HG02870 (cell line): ENCODE data around the gene TUT7.
"Not testable (repeated sequence)": the region's sequence is repeated elsewhere in the genome, so short reads cannot be mapped to it uniquely, and the experiment has no call there.

ENCODE experiments used
- ATAC-seq: cut with Tn5 transposase; IDR thresholded peaks from one replicate; pipeline ENCODE4 v1.9.1; 2021; ENCODE audit warnings: mild to moderate bottlenecking, moderate library complexity; ENCODE audit not compliant: unreplicated experiment

Gene TUT7

DNA sequence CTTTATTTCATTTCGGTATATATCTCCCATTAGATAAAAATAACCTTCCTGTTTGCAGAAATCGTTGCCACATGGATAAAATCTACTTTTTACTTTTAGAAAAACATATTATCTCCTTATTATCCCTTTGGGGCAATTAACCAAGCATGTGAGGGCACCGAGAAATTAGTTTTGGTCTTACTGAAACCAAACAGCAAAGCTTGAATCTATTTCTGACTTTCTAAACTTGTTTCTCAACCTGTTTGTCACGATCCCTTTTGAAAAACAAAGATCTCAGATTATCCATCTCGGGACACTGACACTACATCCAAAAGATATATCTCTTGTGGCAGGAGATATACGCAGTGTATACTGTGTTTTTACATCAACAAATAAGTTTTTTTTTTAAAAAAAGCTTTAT, 2.3 kb downstream of the TUT7 start:
- ATAC-seq = no peak

DNA sequence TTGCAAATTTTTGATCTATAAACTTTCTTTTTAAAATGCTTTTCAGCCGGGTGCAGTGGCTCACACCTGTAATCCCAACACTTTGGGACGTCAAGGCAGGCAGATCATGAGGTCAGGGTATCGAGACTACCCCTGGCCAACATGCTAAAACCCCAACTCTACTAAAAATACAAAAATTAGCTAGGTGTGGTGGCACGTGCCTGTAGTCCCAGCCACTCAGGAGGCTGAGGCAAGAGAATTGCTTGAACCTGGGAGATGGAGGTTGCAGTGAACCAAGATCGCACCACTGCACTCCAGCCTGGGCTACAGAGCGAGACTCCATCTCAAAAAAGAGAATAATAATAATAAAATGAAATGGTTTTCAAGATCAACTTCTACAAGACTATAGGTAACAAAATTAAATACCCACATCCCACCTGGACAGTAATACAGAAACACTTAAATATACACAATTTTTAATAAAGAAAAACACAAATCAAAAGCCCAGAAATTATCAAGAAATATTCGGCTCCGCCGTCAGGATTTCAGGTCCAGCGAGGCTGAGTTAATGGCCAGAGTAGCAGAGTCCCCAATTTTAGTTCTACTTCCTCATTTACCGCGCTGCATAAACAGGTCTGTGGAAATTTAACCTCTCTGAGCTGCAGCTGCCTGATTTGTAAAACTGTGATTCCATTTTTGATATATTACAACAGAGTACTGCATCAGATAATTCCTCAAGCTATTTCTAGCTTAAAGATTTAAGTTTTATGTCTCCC, 4.0 kb downstream of the TUT7 start:
- ATAC-seq = peak; percentile 28

DNA sequence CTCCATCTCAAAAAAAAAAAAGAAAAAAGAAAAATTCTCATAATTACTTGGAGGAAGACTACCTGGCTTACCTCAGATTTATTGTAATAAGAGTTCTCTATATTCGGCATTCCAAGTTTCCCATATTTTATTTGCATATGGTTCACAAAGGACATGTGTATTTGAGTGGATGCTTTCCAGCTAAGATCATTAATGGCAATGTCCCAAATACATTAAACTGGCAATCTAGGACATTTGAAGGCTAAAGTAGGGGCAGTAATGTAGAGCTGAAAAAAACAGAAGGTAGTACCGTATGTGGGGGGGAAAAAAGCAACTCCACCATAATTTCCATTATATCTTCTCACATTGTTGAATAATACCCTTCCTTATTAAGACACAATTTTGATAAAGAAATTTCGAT, 4.9 kb downstream of the TUT7 start:
- ATAC-seq = no peak

DNA sequence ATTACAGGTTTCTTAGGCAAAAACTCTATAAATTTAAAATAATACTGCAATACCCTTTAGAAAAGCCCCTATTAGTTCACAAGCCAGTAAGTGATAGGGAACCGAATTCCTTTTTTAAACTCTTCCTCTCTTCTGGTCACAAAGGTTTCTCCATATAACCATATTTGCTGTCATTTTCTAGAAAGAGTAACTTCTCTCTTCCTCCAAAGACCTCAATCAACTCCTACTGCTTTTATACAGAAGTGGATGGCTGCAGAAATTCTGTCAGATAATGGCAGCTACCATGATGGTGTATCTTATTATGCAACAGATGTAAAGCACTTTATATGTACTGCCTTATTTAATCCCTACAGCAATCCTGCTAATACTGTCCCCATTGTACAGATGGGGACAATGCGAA, 6.2 kb downstream of the TUT7 start:
- no peak for ATAC-seq

DNA sequence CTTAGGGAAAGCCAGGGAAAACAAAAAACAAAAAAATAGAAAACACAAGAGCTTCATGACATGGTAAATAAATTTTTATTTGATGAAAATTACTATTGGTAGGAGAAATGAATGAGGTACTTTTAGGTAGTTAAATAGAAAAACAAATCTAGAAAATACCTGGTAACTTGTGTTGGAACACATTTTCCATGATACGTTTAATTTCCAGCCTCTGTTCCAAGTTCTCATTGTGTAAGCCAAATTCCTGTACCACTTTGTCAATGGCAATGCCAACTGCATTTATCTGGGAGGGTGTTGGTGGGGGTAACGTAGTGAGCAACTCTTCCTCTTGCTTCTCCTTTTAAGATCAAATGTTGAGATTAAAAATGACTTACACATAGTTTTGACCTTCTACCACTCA, 9.4 kb downstream of the TUT7 start:
- ATAC-seq = no peak

DNA sequence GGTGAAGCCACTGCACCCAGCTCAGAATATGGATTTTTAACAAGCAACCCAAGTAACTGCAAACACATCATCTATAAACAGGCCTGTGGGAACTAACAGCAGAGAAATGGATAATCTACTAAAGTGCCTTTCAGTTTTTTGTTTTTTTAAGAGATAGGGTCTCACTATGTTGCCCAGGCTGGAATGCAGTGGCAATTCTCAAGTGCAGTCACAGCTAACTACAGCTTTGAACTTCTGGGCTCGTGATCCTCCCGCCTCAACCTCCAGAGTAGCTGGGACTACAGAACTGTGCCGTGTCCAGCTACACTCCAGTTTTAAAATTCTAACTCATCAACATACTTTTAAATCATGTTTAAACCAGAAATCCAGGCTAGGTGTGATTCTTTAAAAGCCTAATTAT, 11.9 kb downstream of the TUT7 start:
- ATAC-seq = no peak

DNA sequence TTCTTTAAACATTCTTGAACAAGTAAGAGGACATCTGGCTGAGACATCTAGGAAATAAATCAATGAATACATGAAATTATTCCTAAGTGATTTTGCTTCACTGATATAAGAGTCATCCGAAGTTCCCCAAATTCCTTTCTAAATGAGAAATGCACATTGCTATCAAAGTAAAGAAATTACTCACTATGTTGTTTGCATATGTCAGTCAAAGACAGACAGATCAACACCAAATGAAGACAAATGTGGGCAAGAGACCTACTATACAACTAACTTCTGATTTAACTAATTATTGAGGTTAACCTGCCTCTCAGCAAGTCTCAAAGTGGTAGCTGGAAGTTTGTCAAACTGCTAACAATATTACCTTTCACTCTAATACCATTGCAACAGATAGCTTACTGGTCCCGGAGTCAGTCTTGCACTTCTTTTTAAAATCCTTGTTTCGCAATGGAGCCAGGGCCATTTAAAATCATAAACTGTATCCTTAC, 13.2 kb downstream of the TUT7 start:
- ATAC-seq = peak; percentile 50

DNA sequence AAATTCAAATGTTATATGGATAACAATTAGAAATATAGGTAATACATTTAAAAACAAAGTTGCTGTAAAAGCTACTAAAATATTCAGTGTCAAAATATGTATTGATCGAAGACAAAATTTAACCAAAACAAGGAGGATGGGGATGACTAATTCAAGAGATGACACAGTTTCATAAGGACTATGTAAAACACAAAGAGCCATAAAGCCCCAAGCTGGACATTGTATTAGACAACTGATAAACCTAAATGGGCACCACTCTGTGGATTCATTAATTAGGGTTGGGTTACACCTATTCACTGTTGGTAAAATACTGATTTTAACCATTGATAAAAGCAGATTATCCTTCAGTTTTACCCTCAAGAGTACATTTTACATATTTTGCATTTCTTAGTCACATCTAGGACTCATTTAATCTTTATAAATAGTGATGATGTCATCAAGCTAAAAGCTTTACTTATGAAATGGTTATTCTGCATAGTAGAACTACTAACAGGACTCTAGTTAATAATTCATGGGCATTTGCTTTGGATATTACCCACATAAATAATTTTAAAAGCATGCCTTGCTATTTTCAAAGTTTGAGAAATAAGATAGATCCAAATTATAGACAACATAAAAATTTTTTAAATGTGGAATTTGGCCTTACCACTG, 13.7 kb downstream of the TUT7 start:
- no peak for ATAC-seq

DNA sequence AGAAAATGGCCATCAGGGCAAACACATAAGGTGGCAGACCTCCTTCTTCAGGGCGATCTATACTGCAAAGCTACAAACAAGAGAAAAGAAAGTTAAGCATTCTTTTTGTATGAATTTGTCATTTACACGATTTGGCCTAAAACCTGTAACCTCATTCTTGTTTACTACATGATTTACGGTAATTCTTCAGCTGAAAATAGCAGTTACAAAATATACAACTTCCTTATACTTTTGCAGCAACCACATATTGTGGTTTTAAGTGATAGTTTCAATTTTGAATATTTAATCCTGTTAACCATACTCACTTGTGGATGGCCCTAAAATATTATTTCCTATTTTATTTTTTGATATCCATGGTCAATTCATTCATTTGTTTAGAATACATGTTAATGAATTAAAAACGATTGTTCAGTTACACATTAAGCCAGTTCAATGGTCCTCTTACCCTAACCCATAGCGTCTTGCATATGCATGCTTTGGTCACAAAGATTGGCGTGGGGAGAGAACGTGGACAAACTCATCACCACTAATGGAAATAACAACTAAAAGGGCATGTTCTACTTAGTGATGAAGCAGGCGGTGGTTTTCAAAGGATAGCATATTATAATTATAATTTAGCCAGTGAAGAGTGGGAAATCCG, 16.6 kb downstream of the TUT7 start:
- ATAC-seq = peak; percentile 31

DNA sequence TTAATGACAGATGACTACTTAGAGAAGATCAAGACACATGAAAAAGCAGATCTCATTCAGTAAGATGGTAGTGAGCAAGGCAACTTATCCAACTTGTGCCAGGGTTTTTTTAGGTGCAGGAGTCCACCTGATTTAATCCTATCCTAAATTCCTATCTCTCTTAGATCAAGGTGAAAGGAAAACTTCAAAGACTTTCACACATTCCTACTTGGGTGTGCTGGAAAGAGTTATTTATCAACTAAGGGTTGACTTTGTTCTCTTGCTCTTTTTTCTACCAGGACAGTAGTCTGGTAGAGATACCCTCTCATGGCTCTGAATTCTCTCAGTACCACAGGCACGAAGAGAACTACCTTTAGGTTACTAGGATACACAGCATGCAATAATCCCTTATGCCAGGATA, 18.2 kb downstream of the TUT7 start:
- no peak for ATAC-seq

DNA sequence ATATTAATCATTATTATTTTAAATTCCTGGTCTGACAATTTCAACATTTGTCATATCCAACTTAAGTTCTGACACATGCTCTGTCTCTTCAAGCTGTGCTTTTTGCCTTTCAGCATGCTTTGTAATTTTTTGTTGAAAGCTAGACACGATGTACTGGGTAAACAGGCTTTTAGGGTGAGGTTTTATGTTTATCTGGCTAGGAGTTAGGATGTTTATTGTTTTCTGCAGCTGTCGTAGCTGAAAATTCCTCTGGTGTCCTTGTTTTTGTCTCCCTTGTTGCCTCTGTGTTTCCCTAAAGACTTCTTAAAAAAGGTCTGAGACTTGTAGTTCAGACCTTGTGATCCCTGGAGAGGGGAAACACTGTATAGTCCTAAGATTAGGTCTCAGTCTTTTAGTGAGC, 20.6 kb downstream of the TUT7 start:
- no peak for ATAC-seq

DNA sequence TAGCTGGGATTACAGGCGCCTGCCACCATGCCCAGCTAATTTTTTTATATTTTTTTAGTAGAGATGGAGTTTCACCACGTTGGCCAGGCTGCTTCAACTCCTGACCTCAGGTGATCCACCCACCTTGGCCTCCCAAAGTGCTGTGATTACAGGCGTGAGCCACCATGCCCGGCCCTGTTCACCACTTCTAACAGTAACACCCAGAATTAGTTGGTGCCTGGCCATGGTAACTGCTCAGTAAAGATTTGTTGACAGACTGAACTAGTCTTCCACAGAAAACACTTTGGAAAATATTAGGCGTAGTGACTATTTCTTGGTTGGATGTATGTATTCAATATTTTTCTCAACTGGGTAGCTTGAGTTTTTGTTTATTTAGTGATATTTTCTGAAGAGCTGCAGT, 24.0 kb downstream of the TUT7 start:
- no peak for ATAC-seq

DNA sequence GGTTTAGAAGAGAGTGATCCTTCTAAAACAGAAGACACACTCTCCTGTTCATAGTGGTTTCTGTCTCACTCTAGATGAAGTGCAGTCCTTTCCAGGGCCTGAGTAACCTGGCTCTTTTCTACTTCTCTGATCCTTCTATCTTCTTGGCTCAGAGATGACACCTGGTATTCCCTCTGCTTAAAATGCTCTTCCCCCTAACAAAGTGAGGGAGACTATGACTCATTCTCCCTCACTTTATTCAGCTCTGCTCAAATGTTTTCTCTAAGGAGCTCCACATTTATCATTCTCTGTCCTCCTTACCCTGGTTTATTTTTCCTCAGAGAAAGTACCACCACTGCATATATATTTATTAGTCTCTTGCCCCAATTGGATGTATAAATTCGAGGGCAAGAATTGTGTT, 24.6 kb downstream of the TUT7 start:
- no peak for ATAC-seq

DNA sequence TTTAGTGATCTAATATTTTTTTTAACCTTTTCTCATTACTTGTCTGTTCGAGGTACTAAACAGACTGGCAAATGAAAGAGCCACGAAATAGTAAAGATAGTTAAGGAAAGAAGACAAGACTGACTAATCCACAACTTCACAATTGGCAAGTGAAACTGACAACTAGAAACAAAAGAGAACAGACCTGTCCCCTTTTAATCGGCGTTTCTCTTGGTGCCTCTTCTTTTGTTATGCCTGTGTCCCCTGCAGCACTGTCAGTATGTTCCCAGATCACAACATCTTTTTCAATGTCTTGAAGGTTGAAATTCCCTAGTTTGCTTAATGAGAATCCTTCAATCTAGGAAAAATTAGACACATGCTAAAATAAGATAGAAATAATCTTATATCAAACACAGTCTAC, 26.1 kb downstream of the TUT7 start:
- ATAC-seq = no peak

DNA sequence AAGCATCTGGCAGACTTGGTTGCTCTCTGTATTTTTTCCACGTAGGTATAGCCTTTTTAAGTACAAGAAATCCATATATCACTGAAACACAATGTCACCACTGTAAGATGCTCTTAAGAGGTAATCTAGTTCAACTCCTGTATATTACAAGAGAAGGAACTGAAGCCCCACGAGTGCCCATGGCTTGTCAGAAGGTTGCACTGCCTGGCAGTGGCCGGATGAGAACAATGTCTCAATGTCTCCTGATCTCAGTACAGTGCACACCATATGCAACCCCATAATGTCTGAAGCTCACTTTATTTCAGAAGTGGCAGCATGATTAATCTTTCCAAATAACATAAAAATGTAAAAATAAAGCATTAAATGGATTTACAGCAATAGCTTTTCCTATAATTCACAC, 27.7 kb downstream of the TUT7 start:
- no peak for ATAC-seq

DNA sequence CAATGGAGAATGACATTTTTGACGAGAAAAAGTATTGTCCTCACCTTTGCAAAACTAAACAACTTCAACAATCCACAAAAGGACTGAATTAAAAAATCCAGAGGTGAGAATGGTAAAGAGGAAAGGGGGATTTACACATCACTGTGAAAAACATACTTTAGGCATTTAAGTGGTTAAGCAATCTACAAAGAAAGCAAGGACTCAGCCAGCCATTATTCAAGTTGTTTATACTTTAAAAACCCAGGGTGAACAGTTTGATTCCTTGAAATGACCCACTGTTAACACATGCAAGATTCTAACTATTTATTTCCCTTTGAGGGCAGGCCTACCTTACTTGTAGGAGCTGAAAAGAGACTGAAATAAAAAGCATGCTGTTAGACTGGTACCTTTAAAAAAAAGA, 29.3 kb downstream of the TUT7 start:
- ATAC-seq = no peak

DNA sequence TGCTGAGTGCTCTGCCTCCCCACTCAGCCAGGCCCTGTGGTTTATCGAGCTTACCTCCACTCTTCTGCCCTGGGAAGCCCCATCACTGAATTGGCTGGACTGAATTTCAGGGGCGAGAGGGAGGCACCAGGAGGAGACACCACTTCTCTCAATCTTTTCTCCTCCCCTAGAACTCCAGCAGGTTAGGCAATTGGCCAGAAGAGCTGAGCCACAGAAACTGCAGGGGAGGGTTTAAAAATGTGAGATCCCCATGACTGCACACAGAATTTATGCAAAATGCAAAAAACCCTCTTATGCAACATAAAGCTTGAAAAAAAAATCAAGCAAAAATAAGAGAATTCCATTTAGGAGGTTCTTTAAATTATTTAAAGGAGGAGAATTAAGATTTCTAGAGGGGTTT, 29.9 kb downstream of the TUT7 start:
- ATAC-seq = no peak

DNA sequence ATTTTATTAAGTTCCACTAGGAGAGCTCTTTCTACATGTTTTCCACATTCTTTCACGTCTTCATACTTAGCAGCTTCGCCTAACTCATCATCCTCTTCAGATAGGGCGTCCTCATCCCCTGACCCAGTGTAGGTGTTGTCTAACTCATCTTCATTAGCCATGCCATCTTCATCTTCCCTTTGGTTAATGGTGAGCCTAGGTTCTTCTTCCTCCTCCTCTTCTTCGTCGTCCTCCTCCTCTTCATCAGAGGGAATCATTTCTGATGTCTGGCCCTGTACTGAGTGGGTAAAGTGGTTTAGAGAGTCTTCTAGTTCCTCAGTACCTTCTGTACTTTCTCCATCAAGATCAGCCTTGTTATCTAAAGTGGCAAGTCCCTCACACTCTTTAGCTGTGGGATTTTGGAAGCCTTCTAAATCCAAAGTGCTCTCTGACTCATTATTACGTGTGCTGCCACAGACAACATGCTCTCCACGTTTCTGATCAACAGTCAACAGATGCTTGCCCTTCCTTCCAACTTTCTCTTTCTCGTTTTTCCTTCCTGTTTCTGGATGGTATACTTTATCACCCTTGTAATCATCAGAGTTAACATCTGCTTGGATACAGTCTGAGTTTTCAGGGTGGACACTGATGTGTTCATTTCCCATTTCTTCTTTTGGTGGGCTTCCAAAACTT, 31.1 kb downstream of the TUT7 start:
- no peak for ATAC-seq

DNA sequence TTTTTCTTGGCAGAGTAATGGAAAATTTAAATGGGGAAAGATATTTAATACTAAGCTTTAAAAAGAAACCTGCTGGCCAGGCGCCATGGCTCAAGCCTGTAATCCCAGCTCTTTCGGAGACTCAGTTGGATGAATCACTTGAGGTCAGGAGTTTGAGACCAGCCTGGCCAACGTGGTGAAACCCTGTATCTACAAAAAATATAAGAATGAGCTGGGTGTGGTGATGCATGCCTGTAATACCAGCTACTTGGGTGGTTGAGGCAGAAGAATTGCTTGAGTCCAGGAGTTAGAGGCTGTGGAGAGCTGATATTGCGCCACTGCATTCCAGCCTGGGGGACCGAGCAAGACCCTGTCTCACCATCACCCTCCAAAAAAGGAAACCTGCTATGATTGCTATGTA, 32.8 kb downstream of the TUT7 start:
- no peak for ATAC-seq

DNA sequence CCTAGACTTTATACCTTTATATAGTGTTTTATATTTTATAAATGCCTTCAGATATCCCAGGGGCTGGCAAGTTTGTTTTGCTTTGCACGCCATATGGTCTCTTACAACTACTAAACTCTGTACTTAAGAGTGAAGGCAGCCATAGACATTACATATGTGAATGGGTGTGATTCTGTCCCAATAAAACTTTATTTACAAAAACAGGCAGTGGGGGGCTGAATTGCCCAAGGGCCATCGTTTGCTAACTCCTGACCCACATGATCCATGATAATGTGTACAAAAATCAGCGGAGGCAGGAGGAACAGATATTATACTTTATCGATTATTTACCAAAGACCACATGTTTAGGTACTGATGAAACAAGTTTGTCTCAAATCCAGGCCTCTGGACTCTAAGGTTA, 36.0 kb downstream of the TUT7 start:
- ATAC-seq = no peak

DNA sequence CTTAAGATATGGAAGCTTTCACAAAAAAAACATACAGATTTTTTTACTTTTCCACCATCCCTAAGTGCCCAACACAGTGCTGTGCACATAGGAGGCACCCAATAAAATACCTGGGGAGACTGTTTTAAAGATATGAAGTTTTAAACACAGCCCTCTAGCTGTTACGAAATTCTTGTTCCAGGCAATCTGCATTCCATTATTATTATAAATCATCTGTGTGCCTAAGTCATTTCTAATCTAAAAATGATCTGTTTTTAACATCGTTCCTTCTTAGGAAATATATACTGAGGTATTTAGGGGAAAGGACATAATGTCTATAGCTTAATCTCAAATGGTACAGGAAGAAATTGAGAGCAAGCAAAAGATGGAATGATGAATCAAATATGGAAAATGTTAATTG, 39.1 kb downstream of the TUT7 start:
- ATAC-seq = no peak

DNA sequence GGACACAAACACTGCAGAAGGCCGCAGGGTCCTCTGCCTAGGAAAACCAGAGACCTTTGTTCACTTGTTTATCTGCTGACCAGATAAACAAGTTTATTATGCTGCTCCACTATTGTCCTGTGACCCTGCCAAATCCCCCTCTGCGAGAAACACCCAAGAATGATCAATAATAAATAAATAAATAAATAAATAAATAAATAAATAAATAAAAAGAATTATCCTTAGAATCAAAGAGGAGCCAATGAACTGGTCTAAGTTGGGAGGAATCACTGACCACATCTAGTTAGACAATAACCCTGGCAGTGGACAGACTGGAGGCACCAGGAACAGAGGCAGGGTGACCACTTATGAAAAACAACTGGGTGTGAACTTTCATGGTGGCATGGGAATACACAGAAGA, 41.3 kb downstream of the TUT7 start:
- ATAC-seq = not testable (repeated sequence)
